Sigmoid colon (tissue), 7 donors: Measurements from ENCODE around the gene IRX4. TPM values are rescaled to one million over a fixed set of nuclear protein-coding genes. Genes with fewer than 3 reads are reported as not detected.
A peak's percentile ranks its signal among the peaks of the same experiment; 100 is the strongest.

ENCODE experiments used
- DNase-seq: peaks from one replicate; pipeline ENCODE4 v3.0.0-alpha.2; 2019
- H3K27ac ChIP-seq, 4 donors: fragments of 200-600 bp; sonication (generic); one replicate each; pipeline ENCODE4 v1.5.1; 2016 to 2019; ENCODE audit warnings: mild to moderate bottlenecking in 1 of 4
- H3K27me3 ChIP-seq, 3 donors: fragments of 200-600 bp; sonication (generic); one replicate each; pipeline ENCODE4 v1.5.1; 2019; ENCODE audit warnings: mild to moderate bottlenecking in 1 of 3
- H3K36me3 ChIP-seq, 4 donors: fragments of 200-600 bp; sonication (generic); one replicate each; pipeline ENCODE4 v1.5.1; 2016 to 2019
- H3K4me1 ChIP-seq, 4 donors: fragments of 200-600 bp; sonication (generic); one replicate each; pipeline ENCODE4 v1.5.1; 2017 to 2019
- H3K4me3 ChIP-seq, 4 donors: fragments of 200-600 bp; sonication (generic); one replicate each; pipeline ENCODE4 v1.5.1; 2017 to 2019; ENCODE audit warnings: mild to moderate bottlenecking in 2 of 4, moderate library complexity in 1 of 4
- H3K9me3 ChIP-seq, 4 donors: fragments of 200-600 bp in 3 of 4; sonication (generic) in 3 of 4; one replicate each; pipeline versions ENCODE4 v1.5.1 to v1.6.1; 2013 to 2019
- CTCF ChIP-seq, 4 experiments: fragments of 450-650 bp in 3 of 4; fragments of 200-600 bp in 1 of 4; IDR thresholded peaks; one replicate each; pipeline ENCODE4 v1.5.1; 2016 to 2019; ENCODE audit warnings: antibody characterized with exemption in 4 of 4, mild to moderate bottlenecking in 3 of 4, moderate library complexity in 2 of 4
- EP300 ChIP-seq, 4 donors: sonication (generic); formaldehyde crosslinking; IDR thresholded peaks; one replicate each; pipeline ENCODE4 v1.6.1; 2017; ENCODE audit warnings: antibody characterized with exemption in 4 of 4
- POLR2A ChIP-seq, 2 donors: fragments of 450-650 bp; IDR thresholded peaks; one replicate each; pipeline ENCODE4 v1.6.1; 2016; ENCODE audit warnings: antibody characterized with exemption in 2 of 2, mild to moderate bottlenecking in 2 of 2, moderate library complexity in 2 of 2
- POLR2AphosphoS5 ChIP-seq, 4 donors: sonication (generic); formaldehyde crosslinking; IDR thresholded peaks; one replicate each; pipeline ENCODE4 v1.6.1; 2017; ENCODE audit warnings: antibody characterized with exemption in 4 of 4
- WGBS, 2 donors: extraction: QIAGEN DNeasy Blood & Tissue Kit; methylation state at CpG; one replicate each; pipeline ENCODE4 v1.1.7; 2013; 5-methylcytosine and 5-hydroxymethylcytosine counted together
- intact Hi-C: fragments of 100-400 bp; cut with DNase I; formaldehyde crosslinking; loops from one replicate; pipeline ENCODE4 v1.15.1; 2023
- polyA plus RNA-seq, 3 donors: library from polyadenylated mRNA; stranded (reverse); fragments of 200-250 nt; gene quantifications; one replicate each; pipeline ENCODE4 v1.2.3, GENCODE V29; 2013
- total RNA-seq, 4 donors: library from RNA; depleted of rRNA; stranded (reverse); fragments of >200 nt; gene quantifications; one replicate each; pipeline ENCODE4 v1.1.0, GENCODE V29; 2016
- donor health status: healthy with polysubstance abuse.
- donor health status: Bipolar disorder and iron deficiency.
- donor health status: healthy.

The IRX4 gene
- total RNA-seq (not detected), polyA plus RNA-seq (under 1 TPM in 1 of 3 donors, not detected in 2; 0.06 TPM)

- intact Hi-C loops: no loop called here
- H3K27me3 ChIP-seq: peaks cover 86 to 100% (median 100%) of the 10 kb centered on the region in 3 donors
- H3K36me3 ChIP-seq: no peaks in the 10 kb centered on the region
- no peak for DNase-seq
- no peak for TF ChIP-seq POLR2AphosphoS5 (IDR thresholded peaks at IDR 0.05)
- no peak for TF ChIP-seq CTCF (IDR thresholded peaks at IDR 0.05)
- no peak for TF ChIP-seq POLR2A (IDR thresholded peaks at IDR 0.05)
- TF ChIP-seq EP300 (IDR thresholded peaks at IDR 0.05): no peak
- 2 to 4% methylated on average over 83 of the region's 83 CpGs for WGBS, 2 donors
- peaks cover 0 to 44% (median 35%) of the 10 kb centered on the region in 4 donors for H3K4me1 ChIP-seq
- H3K9me3 ChIP-seq: no peaks in the 10 kb centered on the region
- H3K27ac ChIP-seq: no peak within 1 kb of the TSS
- peak within 1 kb of the TSS in 3 of 4 donors; percentile 14 to 36 (median 34) for H3K4me3 ChIP-seq
Measured at GRCh38 chr5:1882337-1883119, at the start of gene IRX4. Gene IRX4 (minus strand): TSS chr5:1882925. CDS start chr5:1882647, 278 bp downstream.

GRCh38 chr5:1931604-1932231 lies 49.0 kb upstream of the IRX4 start:
- TF ChIP-seq CTCF (IDR thresholded peaks at IDR 0.05) (no peak), POLR2A (IDR thresholded peaks at IDR 0.05) (no peak), POLR2AphosphoS5 (IDR thresholded peaks at IDR 0.05) (peak in 1 of 4 donors; percentile 2), EP300 (IDR thresholded peaks at IDR 0.05) (no peak)
- H3K36me3 ChIP-seq: peaks cover 0 to 8% (median 0%) of the 10 kb centered on the region in 4 donors
- peaks cover 0 to 12% (median 5%) of the 10 kb centered on the region in 4 donors for H3K4me1 ChIP-seq
- intact Hi-C loops: no loop called here
- peak overlapping the region; percentile 32 to 59 (median 52) for H3K4me3 ChIP-seq
- H3K27me3 ChIP-seq: peaks cover 4 to 29% (median 9%) of the 10 kb centered on the region in 3 donors
- peak; percentile 75 for DNase-seq
- H3K9me3 ChIP-seq: no peaks in the 10 kb centered on the region
- 6 to 7% methylated on average over 27 of the region's 27 CpGs for WGBS, 2 donors
- peak overlapping the region; percentile 68 to 81 (median 74) for H3K27ac ChIP-seq

GRCh38 chr5:1930880-1931603 lies 48.3 kb upstream of the IRX4 start:
- intact Hi-C loops: no loop called here
- peak; percentile 68 for DNase-seq
- Histone ChIP-seq H3K27me3 (peaks cover 4 to 34% (median 9%) of the 10 kb centered on the region in 3 donors), H3K36me3 (peaks cover 0 to 8% (median 0%) of the 10 kb centered on the region in 4 donors), H3K4me3 (peak overlapping the region; percentile 32 to 59 (median 52)), H3K9me3 (no peaks in the 10 kb centered on the region), H3K27ac (peak overlapping the region; percentile 68 to 81 (median 74)), H3K4me1 (peaks cover 0 to 12% (median 5%) of the 10 kb centered on the region in 4 donors)
- 2 to 3% methylated on average over 66 of the region's 66 CpGs for WGBS, 2 donors
- TF ChIP-seq CTCF (IDR thresholded peaks at IDR 0.05): no peak
- peak in 1 of 4 donors; percentile 3 for TF ChIP-seq POLR2AphosphoS5 (IDR thresholded peaks at IDR 0.05)

GRCh38 chr5:1930501-1930879 lies 47.8 kb upstream of the IRX4 start:
- peaks cover 4 to 40% (median 14%) of the 10 kb centered on the region in 3 donors for H3K27me3 ChIP-seq
- TF ChIP-seq POLR2A (IDR thresholded peaks at IDR 0.05): no peak
- no peak for TF ChIP-seq POLR2AphosphoS5 (IDR thresholded peaks at IDR 0.05)
- TF ChIP-seq CTCF (IDR thresholded peaks at IDR 0.05): no peak
- TF ChIP-seq EP300 (IDR thresholded peaks at IDR 0.05): no peak
- H3K36me3 ChIP-seq: peaks cover 0 to 7% (median 0%) of the 10 kb centered on the region in 4 donors
- H3K9me3 ChIP-seq: no peaks in the 10 kb centered on the region
- WGBS, 2 donors: 5 to 7% methylated on average over 27 of the region's 27 CpGs
- H3K4me3 ChIP-seq: peak overlapping the region; percentile 32 to 59 (median 52)
- DNase-seq: peak; percentile 60
- peak overlapping the region; percentile 68 to 81 (median 74) for H3K27ac ChIP-seq
- intact Hi-C loops: no loop called here
- H3K4me1 ChIP-seq: peaks cover 0 to 12% (median 5%) of the 10 kb centered on the region in 4 donors
